Left lung (tissue), 10 donors: Measurements from ENCODE around the gene FHIT. TPM values are rescaled to one million over a fixed set of nuclear protein-coding genes. Genes with fewer than 3 reads are reported as not detected.

Experiments
- ATAC-seq: fragments of 200-7000 bp; cut with Tn5 transposase; one replicate; pipeline ENCODE4 v1.9.1; 2020; ENCODE audit warnings: moderate library complexity
- DNase-seq, 4 donors: peaks; one replicate each; pipeline ENCODE4 v3.0.0-alpha.2; 2013 to 2020
- H3K27ac ChIP-seq, 2 donors: fragments of 200-600 bp; sonication (generic) in 1 of 2; one replicate each; pipeline versions ENCODE4 v1.5.0 to v1.8.0; 2020 to 2021
- H3K27me3 ChIP-seq, 2 donors: fragments of 200-600 bp; sonication (generic) in 1 of 2; one replicate each; pipeline versions ENCODE4 v1.5.0 to v1.8.0; 2020 to 2021
- H3K36me3 ChIP-seq, 2 donors: fragments of 200-600 bp; sonication (generic) in 1 of 2; one replicate each; pipeline versions ENCODE4 v1.5.0 to v1.8.0; 2020 to 2021
- H3K4me1 ChIP-seq, 2 donors: fragments of 200-600 bp; one replicate each; pipeline ENCODE4 v1.8.0; 2021
- H3K4me3 ChIP-seq, 2 donors: fragments of 200-600 bp; sonication (generic) in 1 of 2; one replicate each; pipeline versions ENCODE4 v1.5.0 to v1.8.0; 2020 to 2021; ENCODE audit warnings: mild to moderate bottlenecking in 1 of 2
- H3K9me3 ChIP-seq, 2 donors: fragments of 200-600 bp; sonication (generic) in 1 of 2; one replicate each; pipeline versions ENCODE4 v1.5.0 to v1.8.0; 2020 to 2021
- intact Hi-C, 2 donors: fragments of 100-400 bp; cut with DNase I; formaldehyde crosslinking; loops; one replicate each; pipeline versions ENCODE4 v1.11.2 to v1.14.2; 2022
- polyA plus RNA-seq, 6 donors: library from polyadenylated mRNA; unstranded; fragments of 120-200 nt; gene quantifications; one replicate each; pipeline ENCODE4 v1.2.1, GENCODE V29; 2013; ENCODE audit not compliant: insufficient read length in 6 of 6
- total RNA-seq, 2 donors: library from RNA; stranded (reverse); fragmentation: NEBNext Ultra II Directional; extraction: Animal tissue kit (Norgen Biotek cat#: 25700); gene quantifications; one replicate each; pipeline ENCODE4 v1.2.1, GENCODE V29; 2021
- TF ChIP-seq, protein P1 (sequence below), 2 donors: fragments of 200-600 bp; sonication (generic) in 1 of 2; IDR thresholded peaks; one replicate each; pipeline versions ENCODE4 v1.5.0 to v1.8.0; 2021; ENCODE audit warnings: antibody characterized with exemption in 2 of 2
- donor health status: DM: no; HTN: yes; CAD: no.
- donor health status: DM: no; HTN: no; CAD: no.

The FHIT gene
- total and polyA plus RNA-seq, 8 donors, result 8.5 to 16.3 (median 9.7) TPM

DNA sequence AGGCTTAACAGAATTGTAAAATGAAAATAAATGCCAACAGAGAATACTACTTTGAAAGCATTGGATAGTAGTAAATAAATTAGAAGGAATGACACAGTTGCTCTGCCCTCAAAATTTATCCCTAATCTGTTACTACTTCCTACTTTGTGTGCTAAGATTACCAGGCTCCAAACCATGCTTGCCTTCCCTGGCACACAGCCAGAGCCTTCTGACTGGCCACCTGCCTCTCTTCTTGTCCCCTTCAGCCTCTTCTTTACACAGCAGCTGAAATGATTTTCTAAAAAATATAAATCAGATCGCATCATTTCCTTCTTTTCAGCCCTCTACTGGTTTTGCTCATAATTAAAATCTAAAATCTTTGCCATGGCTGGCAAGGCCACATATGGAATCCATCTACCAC is 334.1 kb downstream of the FHIT start:
- Histone ChIP-seq H3K4me1 (no peaks in the 10 kb centered on the region), H3K36me3 (no peaks in the 10 kb centered on the region), H3K4me3 (no peak overlapping the region), H3K27ac (no peak overlapping the region), H3K27me3 (no peaks in the 10 kb centered on the region), H3K9me3 (no peaks in the 10 kb centered on the region)
- no peak for DNase-seq
- intact Hi-C loops, result no loop called here
- no peak for ATAC-seq
- TF ChIP-seq, protein P1, sequence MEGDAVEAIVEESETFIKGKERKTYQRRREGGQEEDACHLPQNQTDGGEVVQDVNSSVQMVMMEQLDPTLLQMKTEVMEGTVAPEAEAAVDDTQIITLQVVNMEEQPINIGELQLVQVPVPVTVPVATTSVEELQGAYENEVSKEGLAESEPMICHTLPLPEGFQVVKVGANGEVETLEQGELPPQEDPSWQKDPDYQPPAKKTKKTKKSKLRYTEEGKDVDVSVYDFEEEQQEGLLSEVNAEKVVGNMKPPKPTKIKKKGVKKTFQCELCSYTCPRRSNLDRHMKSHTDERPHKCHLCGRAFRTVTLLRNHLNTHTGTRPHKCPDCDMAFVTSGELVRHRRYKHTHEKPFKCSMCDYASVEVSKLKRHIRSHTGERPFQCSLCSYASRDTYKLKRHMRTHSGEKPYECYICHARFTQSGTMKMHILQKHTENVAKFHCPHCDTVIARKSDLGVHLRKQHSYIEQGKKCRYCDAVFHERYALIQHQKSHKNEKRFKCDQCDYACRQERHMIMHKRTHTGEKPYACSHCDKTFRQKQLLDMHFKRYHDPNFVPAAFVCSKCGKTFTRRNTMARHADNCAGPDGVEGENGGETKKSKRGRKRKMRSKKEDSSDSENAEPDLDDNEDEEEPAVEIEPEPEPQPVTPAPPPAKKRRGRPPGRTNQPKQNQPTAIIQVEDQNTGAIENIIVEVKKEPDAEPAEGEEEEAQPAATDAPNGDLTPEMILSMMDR (IDR thresholded peaks at IDR 0.05), result no peak

DNA sequence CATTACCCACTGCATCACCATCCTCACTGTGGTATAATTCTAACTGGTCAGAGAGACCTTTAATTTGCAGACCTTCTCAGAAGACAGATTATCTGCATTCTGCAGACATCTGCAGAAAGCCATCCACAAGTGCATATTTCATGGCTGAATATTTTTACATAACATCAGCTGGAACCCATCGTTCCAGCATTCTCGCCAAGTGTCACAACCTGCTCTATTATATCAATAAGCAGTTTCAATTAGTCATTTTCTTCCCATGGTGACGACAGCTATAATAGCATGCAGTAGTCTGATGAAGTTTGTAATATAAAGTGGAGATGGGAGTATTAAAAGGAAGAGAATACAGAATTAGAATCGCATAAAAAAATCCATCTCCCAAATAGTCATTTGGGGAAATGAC is 334.7 kb downstream of the FHIT start:
- intact Hi-C loops, result no loop called here
- TF ChIP-seq, protein P1 (IDR thresholded peaks at IDR 0.05), result no peak
- Histone ChIP-seq H3K9me3 (no peaks in the 10 kb centered on the region), H3K4me1 (no peaks in the 10 kb centered on the region), H3K27me3 (no peaks in the 10 kb centered on the region), H3K36me3 (no peaks in the 10 kb centered on the region), H3K4me3 (no peak overlapping the region), H3K27ac (no peak overlapping the region)
- DNase-seq (no peak), ATAC-seq (no peak)

DNA sequence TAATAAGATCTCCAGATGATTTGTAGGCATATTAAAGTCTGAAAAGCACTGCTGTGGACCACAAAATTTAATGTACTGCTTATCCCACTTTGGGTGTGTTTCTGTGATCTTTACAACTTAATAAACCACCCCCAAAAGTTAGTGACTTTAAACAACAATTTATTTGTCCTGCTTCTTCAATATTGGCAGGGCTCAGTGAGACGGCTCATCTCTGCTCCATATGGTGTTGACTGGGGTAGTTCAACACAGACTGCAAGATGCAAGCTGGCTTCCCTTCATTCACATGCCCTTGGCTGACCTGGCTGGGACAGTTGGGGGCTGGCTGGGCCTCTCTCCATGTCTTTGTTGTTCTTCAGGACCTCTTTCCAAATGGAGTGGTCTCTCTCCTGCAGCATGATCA is 337.8 kb downstream of the FHIT start:
- Histone ChIP-seq H3K27me3 (no peaks in the 10 kb centered on the region), H3K9me3 (peaks cover 0 to 6% of the 10 kb centered on the region in 2 donors), H3K27ac (no peak overlapping the region), H3K4me1 (no peaks in the 10 kb centered on the region), H3K36me3 (no peaks in the 10 kb centered on the region), H3K4me3 (no peak overlapping the region)
- no peak for ATAC-seq
- TF ChIP-seq, protein P1 (IDR thresholded peaks at IDR 0.05), result no peak
- intact Hi-C loops, result no loop called here
- no peak for DNase-seq

DNA sequence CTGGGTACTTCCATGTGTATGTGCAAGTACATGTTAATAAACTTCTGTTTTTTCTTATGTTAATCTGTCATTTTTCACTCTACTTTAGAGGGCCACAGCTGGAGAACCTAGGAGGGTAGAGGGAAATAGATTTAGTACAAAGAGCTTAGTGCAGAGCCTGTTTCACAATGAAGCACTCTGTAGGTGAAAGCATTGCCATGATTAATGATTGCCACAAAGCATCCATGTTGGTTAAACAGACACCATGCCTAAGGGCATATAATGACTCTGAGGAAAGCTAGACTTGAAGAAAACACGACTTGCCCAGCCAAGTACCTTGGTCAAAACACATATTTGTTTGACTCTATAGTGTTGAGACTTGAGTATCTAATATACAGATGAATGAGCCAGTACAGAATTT is 338.4 kb downstream of the FHIT start:
- H3K27ac ChIP-seq, result no peak overlapping the region
- no peaks in the 10 kb centered on the region for H3K27me3 ChIP-seq

DNA sequence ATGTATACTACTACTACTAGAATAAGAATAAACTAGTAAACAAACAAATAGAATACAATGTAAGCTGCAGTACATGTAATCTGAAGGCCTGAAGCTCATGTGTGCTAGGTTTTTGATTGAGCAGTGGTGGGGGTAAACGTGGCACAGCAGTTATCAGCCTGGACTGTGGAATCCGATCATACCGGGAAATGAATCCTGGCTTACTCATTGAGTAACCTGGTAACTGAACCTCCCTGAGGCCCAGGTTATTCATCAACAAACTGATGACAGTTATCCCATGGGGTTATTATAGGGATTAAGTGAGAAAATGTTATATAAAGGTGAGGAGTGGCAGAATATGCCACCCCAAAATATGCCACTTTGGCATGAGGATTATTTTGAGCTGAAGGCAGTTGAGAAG is 339.1 kb downstream of the FHIT start:
- no peak for DNase-seq
- no peak overlapping the region for H3K4me3 ChIP-seq
- no peak for ATAC-seq
- H3K27me3 ChIP-seq, result no peaks in the 10 kb centered on the region
- H3K36me3 ChIP-seq, result no peaks in the 10 kb centered on the region
- H3K4me1 ChIP-seq, result no peaks in the 10 kb centered on the region
- peaks cover 0 to 6% of the 10 kb centered on the region in 2 donors for H3K9me3 ChIP-seq
- H3K27ac ChIP-seq, result no peak overlapping the region
- TF ChIP-seq, protein P1 (IDR thresholded peaks at IDR 0.05), result no peak
- intact Hi-C loops, result no loop called here

More for the DNA sequence above, 338.4 kb downstream of the FHIT start:
- H3K9me3 ChIP-seq, result peaks cover 0 to 6% of the 10 kb centered on the region in 2 donors
- H3K36me3 ChIP-seq, result no peaks in the 10 kb centered on the region
- H3K4me1 ChIP-seq, result no peaks in the 10 kb centered on the region
- intact Hi-C loops, result no loop called here
- no peak overlapping the region for H3K4me3 ChIP-seq
- DNase-seq, result no peak
- TF ChIP-seq, protein P1 (IDR thresholded peaks at IDR 0.05), result no peak
- no peak for ATAC-seq
